Suprapubic skin (tissue), 4 donors: Measurements from ENCODE around the gene CCND3.

ENCODE experiments used
- EP300 ChIP-seq: sonication (generic); formaldehyde crosslinking; IDR thresholded peaks from one replicate; pipeline ENCODE4 v1.6.1; 2017; ENCODE audit warnings: antibody characterized with exemption
- POLR2A ChIP-seq, 2 donors: fragments of 450-650 bp; IDR thresholded peaks; one replicate each; pipeline ENCODE4 v1.6.1; 2017; ENCODE audit warnings: antibody characterized with exemption in 2 of 2, mild to moderate bottlenecking in 2 of 2, moderate library complexity in 2 of 2
- POLR2AphosphoS5 ChIP-seq, 3 donors: sonication (generic); formaldehyde crosslinking; IDR thresholded peaks; one replicate each; pipeline ENCODE4 v1.6.1; 2017; ENCODE audit warnings: antibody characterized with exemption in 3 of 3
- TF ChIP-seq, protein P1 (sequence below), 2 donors: fragments of 200-600 bp in 1 of 2; fragments of 450-650 bp in 1 of 2; sonication (generic) in 1 of 2; IDR thresholded peaks; one replicate each; pipeline ENCODE4 v1.5.1; 2016 to 2019; ENCODE audit warnings: antibody characterized with exemption in 2 of 2, mild to moderate bottlenecking in 1 of 2, moderate library complexity in 1 of 2

- TF ChIP-seq EP300 (no peak), POLR2A (IDR thresholded peaks at IDR 0.05) (no peak), POLR2AphosphoS5 (IDR thresholded peaks at IDR 0.05) (no peak)
- TF ChIP-seq, protein P1, sequence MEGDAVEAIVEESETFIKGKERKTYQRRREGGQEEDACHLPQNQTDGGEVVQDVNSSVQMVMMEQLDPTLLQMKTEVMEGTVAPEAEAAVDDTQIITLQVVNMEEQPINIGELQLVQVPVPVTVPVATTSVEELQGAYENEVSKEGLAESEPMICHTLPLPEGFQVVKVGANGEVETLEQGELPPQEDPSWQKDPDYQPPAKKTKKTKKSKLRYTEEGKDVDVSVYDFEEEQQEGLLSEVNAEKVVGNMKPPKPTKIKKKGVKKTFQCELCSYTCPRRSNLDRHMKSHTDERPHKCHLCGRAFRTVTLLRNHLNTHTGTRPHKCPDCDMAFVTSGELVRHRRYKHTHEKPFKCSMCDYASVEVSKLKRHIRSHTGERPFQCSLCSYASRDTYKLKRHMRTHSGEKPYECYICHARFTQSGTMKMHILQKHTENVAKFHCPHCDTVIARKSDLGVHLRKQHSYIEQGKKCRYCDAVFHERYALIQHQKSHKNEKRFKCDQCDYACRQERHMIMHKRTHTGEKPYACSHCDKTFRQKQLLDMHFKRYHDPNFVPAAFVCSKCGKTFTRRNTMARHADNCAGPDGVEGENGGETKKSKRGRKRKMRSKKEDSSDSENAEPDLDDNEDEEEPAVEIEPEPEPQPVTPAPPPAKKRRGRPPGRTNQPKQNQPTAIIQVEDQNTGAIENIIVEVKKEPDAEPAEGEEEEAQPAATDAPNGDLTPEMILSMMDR (IDR thresholded peaks at IDR 0.05), result no peak
Observed at GRCh38 chr6:41892921-41893564, 48.6 kb downstream of the CCND3 start.
